K562 (cell line): Measurements from ENCODE around the gene OPA1. TPM values are rescaled to one million over a fixed set of nuclear protein-coding genes. Genes with fewer than 3 reads are reported as not detected.

Source experiments
- ATAC-seq: fragments of 200-7000 bp; cut with Tn5 transposase; 3 replicates; pipeline ENCODE4 v1.9.1; 2020; ENCODE audit warnings: moderate library complexity
- BruUV-seq: library from RNA; stranded (reverse); fragments of 400-500 nt; replicated peaks from 2 replicates; lab custom pipeline; 2021; lab: Mats Ljungman, UMichigan
- CTCF ChIA-PET: fragments of 300-600 bp; formaldehyde crosslinking; extraction: SDS; loops from one replicate; lab custom pipeline; 2021; ENCODE audit warnings: low intra/inter-chr PET ratio; lab: Yijun Ruan, JAX
- POLR2A ChIA-PET: fragments of 300-600, 350-650 bp; sonication (Branson Sonifier 250); formaldehyde crosslinking; extraction: SDS; loops from one replicate; lab custom pipeline; 2021; ENCODE audit warnings: antibody characterized with exemption, inconsistent platforms; lab: Yijun Ruan, JAX
- DNase-seq, 4 experiments: peaks; one replicate each; pipeline versions ENCODE4 v3.0.0 to v3.0.0-alpha.2; 2011 to 2018; ENCODE audit warnings: low spot score in 3 of 4, mixed read lengths in 3 of 4; ENCODE audit errors: extremely low read depth in 1 of 4
- FAIRE-seq: peaks from 2 replicates; lab custom pipeline; 2011; peaks lifted over from hg19 to GRCh38; lab: Jason Lieb, UNC
- H2AFZ ChIP-seq: 2 replicates; pipeline ENCODE4 v1.6.0; 2011; ENCODE audit warnings: low read depth, low read length, control low read depth, inconsistent platforms
- H3K27ac ChIP-seq: fragments of 200-600 bp; 3 replicates; pipeline ENCODE4 v1.8.0; 2011; ENCODE audit warnings: low read depth, mild to moderate bottlenecking, control low read depth, inconsistent platforms, low read length, moderate library complexity, mixed read lengths; ENCODE audit errors: extremely low read depth
- H3K27me3 ChIP-seq, 2 experiments: fragments of 300-600 bp in 1 of 2; 2 replicates in 1 of 2; 3 replicates in 1 of 2; pipeline versions ENCODE4 v1.6.0 to v1.8.0; 2011; ENCODE audit warnings: inconsistent platforms in 2 of 2, low read length in 2 of 2, mild to moderate bottlenecking in 1 of 2, mixed read lengths in 1 of 2, moderate library complexity in 1 of 2; ENCODE audit not compliant: control insufficient read depth in 2 of 2, insufficient read depth in 2 of 2
- H3K36me3 ChIP-seq: fragments of 300-600 bp; 3 replicates; pipeline ENCODE4 v1.8.0; 2011; ENCODE audit warnings: mild to moderate bottlenecking, low read length, inconsistent platforms; ENCODE audit not compliant: control insufficient read depth, insufficient read depth
- H3K4me1 ChIP-seq, 2 experiments: fragments of 200-600 bp in 1 of 2; replicated peaks in 1 of 2; 2 replicates in 1 of 2; 3 replicates in 1 of 2; pipeline versions ENCODE4 v1.5.1 to v1.8.0; 2011; ENCODE audit warnings: inconsistent platforms in 2 of 2, low read length in 2 of 2, mild to moderate bottlenecking in 1 of 2, mixed read lengths in 1 of 2, moderate library complexity in 1 of 2; ENCODE audit not compliant: control insufficient read depth in 2 of 2, insufficient read depth in 2 of 2
- H3K4me2 ChIP-seq: 2 replicates; pipeline ENCODE4 v1.6.1; 2011; ENCODE audit warnings: low read length, control low read depth, inconsistent platforms, mixed read lengths; ENCODE audit not compliant: insufficient read depth
- H3K4me3 ChIP-seq: fragments of 200-600 bp; sonication (generic), shearing (Covaris generic); 2 replicates; pipeline ENCODE4 v1.5.1; 2016; ENCODE audit warnings: control low read depth, inconsistent platforms
- H3K79me2 ChIP-seq: fragments of 200-600 bp; 3 replicates; pipeline ENCODE4 v1.8.0; 2011; ENCODE audit warnings: low read length, inconsistent platforms; ENCODE audit not compliant: control insufficient read depth, insufficient read depth
- H3K9ac ChIP-seq, 2 experiments: 2 replicates each; pipeline versions ENCODE4 v1.6.0 to v1.6.1; 2011; ENCODE audit warnings: low read depth in 2 of 2, low read length in 2 of 2, control low read depth in 1 of 2, inconsistent platforms in 1 of 2, mild to moderate bottlenecking in 1 of 2, mixed read lengths in 1 of 2; ENCODE audit not compliant: insufficient read depth in 1 of 2
- H3K9me1 ChIP-seq: one replicate; pipeline ENCODE4 v1.6.0; 2011; ENCODE audit warnings: inconsistent platforms, mild to moderate bottlenecking, low read length, moderate library complexity; ENCODE audit not compliant: control insufficient read depth, insufficient read depth
- H3K9me3 ChIP-seq: replicated peaks from 2 replicates; pipeline ENCODE4 v1.5.1; 2011; ENCODE audit warnings: low read depth, low read length, inconsistent platforms; ENCODE audit not compliant: control insufficient read depth, insufficient read depth
- H4K20me1 ChIP-seq: replicated peaks from 2 replicates; pipeline ENCODE4 v1.6.1; 2011; ENCODE audit warnings: low read length, inconsistent platforms, mixed read lengths; ENCODE audit not compliant: control insufficient read depth, insufficient read depth
- BRD9 ChIP-seq: fragments of 450-650 bp; IDR thresholded peaks from 2 replicates; pipeline ENCODE4 v1.6.1; 2018; ENCODE audit warnings: low read depth; ENCODE audit not compliant: partially characterized antibody
- DMBX1 ChIP-seq: fragments of 250-450 bp; sonication (Bioruptor Pico); IDR thresholded peaks from 2 replicates; pipeline ENCODE4 v1.8.0; 2022; ENCODE audit warnings: inconsistent platforms, mild to moderate bottlenecking, moderate library complexity, borderline replicate concordance
- HNRNPL ChIP-seq: fragments of 200-400 bp; formaldehyde crosslinking; IDR thresholded peaks from 2 replicates; pipeline ENCODE4 v1.6.1; 2017; ENCODE audit warnings: low read depth, mild to moderate bottlenecking, low read length
- NR2F6 ChIP-seq: fragments of 450-650 bp; formaldehyde crosslinking; IDR thresholded peaks from 2 replicates; pipeline ENCODE4 v1.4.0; 2020; ENCODE audit warnings: mild to moderate bottlenecking
- SMAD4 ChIP-seq: fragments of 250-450 bp; sonication (Bioruptor Pico); conservative IDR thresholded peaks from 2 replicates; pipeline ENCODE4 v1.8.0; 2021; ENCODE audit warnings: inconsistent platforms, mild to moderate bottlenecking, moderate library complexity
- STAT5B ChIP-seq: fragments of 250-450 bp; sonication (Bioruptor Pico); IDR thresholded peaks from 2 replicates; pipeline ENCODE4 v1.8.0; 2021; ENCODE audit warnings: mild to moderate bottlenecking, inconsistent platforms
- ZFP91 ChIP-seq: sonication (generic); formaldehyde crosslinking; IDR thresholded peaks from 2 replicates; pipeline ENCODE4 v1.8.0; 2022; ENCODE audit warnings: mild to moderate bottlenecking, missing genetic modification reagents
- WGBS: fragments of 100-300 bp; shearing (Covaris generic); methylation state at CpG from one replicate; pipeline ENCODE4 v1.1.6; 2016; ENCODE audit warnings: low coverage, mixed read lengths; ENCODE audit not compliant: insufficient coverage; ENCODE audit errors: missing lambda C conversion rate; 5-methylcytosine and 5-hydroxymethylcytosine counted together
- in situ Hi-C: fragments of 300-500 bp; cut with MboI; formaldehyde crosslinking; loops from 4 replicates; pipeline ENCODE4 v1.15.0; 2018; ENCODE audit warnings: inconsistent platforms, mixed read lengths
- intact Hi-C: fragments of 100-400 bp; cut with micrococcal nuclease; formaldehyde crosslinking; loops from 2 replicates; pipeline ENCODE4 v1.14.2; 2022
- polyA plus RNA-seq, 8 experiments: library from polyadenylated mRNA; depleted of rRNA in 4 of 8; stranded (reverse) in 5 of 8; unstranded in 3 of 8; fragments of >200 nt; fragmentation: Nextera tagmentation in 2 of 8; fragmentation: Illumina TruSeq in 1 of 8; extraction: Ambion mirVana in 2 of 8; extraction: Trizol in 1 of 8; gene quantifications; 2 replicates each; pipeline versions ENCODE4 v1.2.1 to v1.2.3, GENCODE V29; 2011 to 2014; ENCODE audit warnings: inconsistent platforms in 1 of 8, missing spikeins in 1 of 8
- total RNA-seq, 7 experiments: library from RNA; depleted of rRNA in 6 of 7; stranded (reverse); fragments of >200 nt in 6 of 7; fragmentation: Illumina TruSeq in 2 of 7; extraction: Trizol in 2 of 7; gene quantifications; 2 replicates each; pipeline versions ENCODE4 v1.2.1 to v1.2.3, GENCODE V29; 2011 to 2021; ENCODE audit warnings: low replicate concordance in 1 of 7
- TF ChIP-seq, protein P1 (sequence below), 2 experiments: fragments of 450-650 bp in 1 of 2; sonication (generic) in 1 of 2; formaldehyde crosslinking; conservative IDR thresholded peaks; 2 replicates each; pipeline versions ENCODE4 v1.4.0 to v1.8.1; 2020 to 2022; ENCODE audit warnings: mild to moderate bottlenecking in 1 of 2, missing genetic modification reagents in 1 of 2

The OPA1 gene
- total and polyA plus RNA-seq, 9 of the 15 experiments (the other 6 are each of a cell fraction or from before 2014, with no cell fraction given), result 19.7 to 127 (median 94.7) TPM

GRCh38 chr3:193719735-193720134 is 126.7 kb downstream of the OPA1 start:
- H3K27me3 ChIP-seq, result no peaks in the 10 kb centered on the region; a peak in 1 of 5 replicates
- in situ Hi-C loops, result no loop called here

More at GRCh38 chr3:193719735-193720134, 126.7 kb downstream of the OPA1 start:
- Histone ChIP-seq H3K36me3 (no peaks in the 10 kb centered on the region), H3K9me3 (peaks cover 2% of the 10 kb centered on the region), H3K9ac (no peak overlapping the region), H3K27ac (no peak overlapping the region), H3K4me2 (no peak overlapping the region), H3K4me3 (no peak overlapping the region), H2AFZ (no peak overlapping the region), H3K79me2 (no peaks in the 10 kb centered on the region), H4K20me1 (no peaks in the 10 kb centered on the region), H3K4me1 (no peaks in the 10 kb centered on the region), H3K9me1 (no peaks in the 10 kb centered on the region)
- TF ChIP-seq STAT5B (no peak), NR2F6 (CRISPR knock-in tag) (no peak), BRD9 (no peak), HNRNPL (no peak), ZFP91 (CRISPR knock-in tag) (no peak), SMAD4 (CRISPR knock-in tag) (no peak), DMBX1 (no peak)
- TF ChIP-seq, protein P1, sequence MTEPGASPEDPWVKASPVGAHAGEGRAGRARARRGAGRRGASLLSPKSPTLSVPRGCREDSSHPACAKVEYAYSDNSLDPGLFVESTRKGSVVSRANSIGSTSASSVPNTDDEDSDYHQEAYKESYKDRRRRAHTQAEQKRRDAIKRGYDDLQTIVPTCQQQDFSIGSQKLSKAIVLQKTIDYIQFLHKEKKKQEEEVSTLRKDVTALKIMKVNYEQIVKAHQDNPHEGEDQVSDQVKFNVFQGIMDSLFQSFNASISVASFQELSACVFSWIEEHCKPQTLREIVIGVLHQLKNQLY (CRISPR knock-in tag; conservative IDR thresholded peaks at IDR 0.05), result no peak
- intact Hi-C loops, result no loop called here
- ChIA-PET CTCF (no interaction called here), POLR2A (no interaction called here)
- 12% methylated on average over 5 of the region's 7 CpGs for WGBS
- ATAC-seq (no peak), DNase-seq (no peak), FAIRE-seq (no peak)
- no TSS peak for BruUV-seq
